NOMO-1 treated with DMSO at 0.1 percent for 48 hours (cell line): Measurements from ENCODE around the gene ME2.
A peak's percentile ranks its signal among the peaks of the same experiment; 100 is the strongest.
"Not testable (repeated sequence)": the region's sequence is repeated elsewhere in the genome, so short reads cannot be mapped to it uniquely, and the experiment has no call there.

Experiments
- DNase-seq: peaks from one replicate; lab custom pipeline; 2025; ENCODE audit not compliant: unreplicated experiment; lab: John Stamatoyannopoulos, UW

Gene ME2

DNA sequence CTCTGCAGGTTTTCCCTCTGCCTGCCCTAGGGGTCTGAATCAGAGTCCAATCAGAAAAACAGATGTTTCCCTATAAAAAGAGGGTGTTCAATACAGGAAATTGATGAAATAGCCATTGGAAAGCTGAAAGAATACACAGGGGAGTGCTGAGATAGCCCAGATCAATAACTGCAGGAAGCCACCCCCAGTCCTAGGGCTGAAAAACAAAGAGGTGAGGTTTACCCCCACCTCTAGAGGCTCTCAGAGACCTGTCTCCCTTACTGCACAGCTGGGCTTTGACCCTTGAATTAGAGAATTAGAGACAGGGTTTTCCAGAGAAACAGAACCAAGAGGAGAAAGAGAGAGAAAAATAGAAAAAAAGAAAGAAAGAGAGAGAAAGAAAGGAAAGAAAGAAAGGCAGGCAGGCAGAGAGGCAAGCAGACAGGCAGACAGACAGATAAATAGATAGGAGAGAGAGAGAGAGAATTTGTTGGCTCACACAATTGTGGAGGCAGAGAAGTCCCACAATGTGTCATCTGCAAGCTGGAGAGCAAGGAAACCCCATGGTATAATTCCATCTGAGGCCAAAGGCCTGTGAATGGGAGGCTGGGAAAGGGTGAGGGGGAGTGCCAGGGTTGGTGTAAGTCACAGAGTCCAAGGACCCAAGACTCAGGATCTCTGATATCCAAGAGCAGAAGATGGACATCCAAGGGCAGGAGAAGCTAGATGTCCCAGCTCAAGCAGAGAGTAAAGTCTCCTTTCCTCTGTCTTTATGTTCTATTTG is 18.9 kb upstream of the ME2 start:
- no peak for DNase-seq

DNA sequence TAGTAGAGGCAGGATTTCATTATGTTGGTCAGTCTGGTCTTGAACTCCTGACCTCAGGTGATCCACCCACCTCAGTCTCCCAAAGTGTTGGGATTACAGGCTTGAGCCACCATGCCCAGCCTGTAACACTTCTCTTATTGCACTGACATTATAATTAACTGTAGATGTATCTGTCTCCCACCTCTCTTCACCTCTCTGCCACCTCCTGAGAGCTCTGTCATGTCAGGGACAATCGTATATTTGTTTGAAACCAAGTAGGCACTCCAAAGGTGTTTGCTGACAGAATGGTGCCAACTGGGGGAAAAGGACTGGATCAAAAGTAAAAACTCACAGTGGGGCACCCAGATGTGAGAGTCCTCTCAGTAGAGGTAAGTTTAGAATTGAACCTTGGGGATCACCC is 17.3 kb upstream of the ME2 start:
- DNase-seq, result no peak

DNA sequence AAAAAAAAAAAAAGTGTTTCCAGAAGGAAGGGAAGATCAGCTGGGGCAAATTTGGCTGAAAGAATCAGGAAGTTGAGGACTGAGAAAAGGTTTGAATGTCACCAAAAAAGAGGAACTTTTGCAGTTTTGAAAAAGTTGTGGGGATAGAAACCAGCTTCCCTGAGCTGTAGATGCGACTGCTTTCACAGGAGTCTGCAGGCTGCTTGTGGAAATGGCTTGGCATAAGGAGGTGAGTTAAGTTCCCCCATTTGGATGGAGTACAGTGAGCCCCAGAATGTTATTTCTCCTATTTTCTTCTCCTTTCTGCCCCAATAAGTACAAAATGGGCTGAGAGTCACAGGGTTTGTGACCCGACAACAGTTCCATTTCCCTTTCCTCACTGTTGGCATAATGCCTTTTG is 16.5 kb upstream of the ME2 start:
- peak; percentile 73 for DNase-seq

DNA sequence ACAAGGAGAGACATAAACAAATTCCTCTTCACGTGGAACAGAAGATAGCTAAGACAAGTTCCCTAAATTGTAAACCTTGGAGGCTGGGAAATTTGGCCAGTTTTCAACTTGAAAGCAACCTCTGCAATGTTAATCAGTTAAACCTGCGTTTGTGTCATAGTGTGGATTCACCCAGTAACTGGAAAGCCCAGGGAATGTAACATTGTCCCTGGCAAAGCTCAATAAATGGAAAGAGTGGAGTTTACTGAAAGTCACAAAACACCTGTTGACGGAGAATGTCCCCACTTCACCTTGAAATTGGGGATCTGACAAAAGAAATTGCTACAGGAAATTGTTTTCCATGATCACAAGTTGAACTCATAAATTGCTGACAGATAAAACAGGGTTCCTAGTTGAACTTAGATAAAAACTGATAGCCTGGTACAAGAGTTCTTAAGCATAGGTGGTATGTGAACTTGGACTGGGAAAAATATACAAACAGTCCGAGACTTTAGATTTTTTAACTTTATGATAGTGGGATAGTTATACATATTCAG is 15.0 kb upstream of the ME2 start:
- no peak for DNase-seq

DNA sequence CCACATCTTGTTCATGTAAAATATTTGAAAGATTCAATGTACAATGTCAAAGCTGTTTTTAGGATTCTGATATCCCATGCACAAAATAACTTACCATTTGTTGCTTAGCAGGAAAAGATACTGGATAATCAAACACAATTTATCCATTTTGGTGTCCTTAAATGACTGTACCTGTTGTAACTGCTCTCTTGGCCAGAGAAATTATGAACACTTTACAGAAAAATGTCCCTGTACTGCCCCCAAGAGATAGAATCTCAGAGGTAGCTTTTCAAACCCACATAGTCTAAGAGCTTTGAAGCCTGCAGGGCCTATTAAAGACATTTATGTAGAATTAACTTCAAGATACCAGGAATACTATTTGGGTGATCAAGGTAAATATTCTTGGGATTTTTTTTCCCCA is 12.2 kb upstream of the ME2 start:
- no peak for DNase-seq

DNA sequence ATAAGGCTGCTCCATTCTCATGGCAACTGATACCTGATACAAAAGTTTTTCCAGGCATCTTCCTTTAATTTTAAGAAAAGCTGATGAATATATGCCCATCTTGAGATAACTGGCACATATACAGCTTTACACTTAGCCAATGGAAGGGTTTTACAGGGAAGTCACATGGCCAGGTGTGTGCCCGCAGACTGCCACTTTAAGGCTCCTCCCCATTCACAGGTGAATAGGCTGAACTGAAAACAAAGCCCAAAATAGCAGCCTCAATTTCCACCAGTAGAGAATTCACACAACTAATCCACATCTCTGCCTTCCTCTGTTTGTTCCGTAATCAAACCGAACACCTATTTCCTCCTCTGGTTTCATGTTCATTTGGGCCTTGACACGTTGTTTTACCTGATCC is 9.8 kb upstream of the ME2 start:
- DNase-seq, result no peak

DNA sequence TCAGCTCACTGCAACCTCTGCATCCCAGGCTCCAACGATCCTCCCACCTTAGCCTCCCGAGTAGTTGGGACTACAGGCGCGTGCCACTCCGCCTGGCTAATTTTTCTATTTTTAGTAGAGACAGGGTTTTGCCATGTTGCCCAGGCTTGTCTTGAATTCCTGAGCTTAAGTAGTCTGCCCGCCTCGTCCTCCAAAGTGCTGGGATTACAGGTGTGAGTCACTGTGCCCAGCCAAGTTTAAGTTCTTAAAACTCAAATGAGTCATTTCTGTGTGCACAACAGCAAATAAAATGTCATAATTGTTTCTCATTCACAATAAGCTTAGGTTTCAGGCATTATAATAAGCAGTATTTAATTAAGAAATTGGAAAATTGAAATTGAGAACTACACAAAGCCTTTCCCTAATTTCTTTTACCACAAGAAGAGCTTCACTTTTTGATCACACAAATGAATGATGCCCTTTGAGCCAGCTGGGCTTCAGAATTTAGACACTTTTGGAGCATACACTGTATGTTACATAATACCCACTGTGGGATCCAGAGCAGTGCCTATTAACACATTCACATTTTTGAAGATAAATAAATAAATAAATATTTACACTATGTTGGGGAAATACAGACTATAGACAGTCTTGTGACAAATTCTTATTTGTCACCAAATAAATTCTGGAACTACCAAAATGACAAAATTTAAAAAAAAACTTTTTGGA is 8.6 kb upstream of the ME2 start:
- no peak for DNase-seq

DNA sequence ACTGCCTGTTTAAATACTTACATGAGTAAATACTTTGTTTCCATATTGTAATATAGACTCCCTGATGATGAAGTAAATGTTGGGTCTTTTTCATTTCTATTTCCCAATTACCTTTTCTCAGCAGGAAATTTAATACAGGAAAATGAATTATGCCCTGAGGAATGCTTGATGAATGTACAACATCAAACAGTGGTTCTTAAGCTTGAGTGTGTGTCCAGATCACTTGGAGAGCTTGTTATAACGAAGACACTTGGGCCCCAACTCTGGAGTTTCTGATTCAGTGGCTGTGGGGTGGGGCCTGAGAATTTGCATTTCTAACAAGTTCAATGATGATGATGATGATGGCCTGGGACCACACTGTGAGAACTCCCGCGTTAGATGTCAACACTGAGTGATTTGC is 7.1 kb upstream of the ME2 start:
- DNase-seq, result no peak

DNA sequence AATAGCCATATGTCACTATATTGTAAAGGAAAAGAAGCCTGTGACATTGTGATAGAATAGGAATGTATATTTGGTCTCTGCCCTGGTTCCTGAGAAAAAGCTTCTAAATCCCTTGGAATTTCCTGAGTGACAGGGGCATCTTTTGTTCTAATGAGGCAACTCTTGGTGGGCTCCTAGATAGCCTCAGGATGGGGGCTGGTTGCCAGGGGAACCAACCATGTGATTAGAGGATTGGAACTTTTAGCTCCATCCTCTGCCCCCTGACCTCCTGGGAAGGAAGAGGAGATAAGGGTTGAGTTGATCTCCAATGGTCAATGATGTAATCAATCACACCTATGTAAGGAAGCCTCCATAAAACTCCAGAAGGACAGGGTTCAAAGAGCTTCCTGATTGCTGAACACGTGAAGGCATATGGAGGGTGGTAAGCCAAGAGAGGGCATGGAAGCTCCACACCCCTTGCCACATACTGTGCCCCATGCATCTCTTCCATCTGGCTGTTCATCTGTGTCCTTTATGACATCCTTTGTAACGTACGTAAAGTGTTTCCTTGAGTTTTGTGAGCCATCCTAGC is 2.9 kb upstream of the ME2 start:
- no peak for DNase-seq

DNA sequence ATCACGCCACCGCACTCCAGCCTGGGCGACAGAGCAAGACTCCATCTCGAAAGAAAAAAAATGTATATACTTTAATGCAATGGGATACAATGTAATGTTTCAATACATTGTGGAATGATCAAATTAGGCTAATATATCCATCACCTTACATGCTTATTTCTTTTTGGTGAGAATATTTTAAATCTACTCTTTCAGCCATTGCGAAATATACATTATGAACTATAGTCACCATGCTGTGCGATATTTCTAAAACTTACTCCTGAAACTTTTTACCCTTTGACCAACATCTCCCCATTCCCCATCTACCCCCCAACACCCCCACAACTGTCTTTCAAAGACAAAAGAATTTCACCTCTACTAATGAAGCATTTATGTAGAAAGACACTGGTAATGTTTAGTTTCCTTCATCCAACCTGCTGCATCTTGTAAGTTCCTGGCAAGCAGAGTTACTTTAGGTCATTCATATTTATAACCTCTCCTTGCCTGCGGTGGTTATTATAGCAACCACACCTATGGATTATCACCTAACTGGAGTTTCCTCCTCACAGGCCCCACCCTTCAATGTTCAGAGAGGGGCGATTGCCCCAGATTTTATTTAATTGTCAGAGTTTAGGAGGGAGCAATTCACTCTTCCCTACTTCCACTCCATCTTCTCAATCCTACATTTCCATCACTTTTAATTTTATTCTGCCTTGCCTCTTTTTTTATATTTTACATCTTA is 1.2 kb upstream of the ME2 start:
- peak; percentile 9 for DNase-seq

DNA sequence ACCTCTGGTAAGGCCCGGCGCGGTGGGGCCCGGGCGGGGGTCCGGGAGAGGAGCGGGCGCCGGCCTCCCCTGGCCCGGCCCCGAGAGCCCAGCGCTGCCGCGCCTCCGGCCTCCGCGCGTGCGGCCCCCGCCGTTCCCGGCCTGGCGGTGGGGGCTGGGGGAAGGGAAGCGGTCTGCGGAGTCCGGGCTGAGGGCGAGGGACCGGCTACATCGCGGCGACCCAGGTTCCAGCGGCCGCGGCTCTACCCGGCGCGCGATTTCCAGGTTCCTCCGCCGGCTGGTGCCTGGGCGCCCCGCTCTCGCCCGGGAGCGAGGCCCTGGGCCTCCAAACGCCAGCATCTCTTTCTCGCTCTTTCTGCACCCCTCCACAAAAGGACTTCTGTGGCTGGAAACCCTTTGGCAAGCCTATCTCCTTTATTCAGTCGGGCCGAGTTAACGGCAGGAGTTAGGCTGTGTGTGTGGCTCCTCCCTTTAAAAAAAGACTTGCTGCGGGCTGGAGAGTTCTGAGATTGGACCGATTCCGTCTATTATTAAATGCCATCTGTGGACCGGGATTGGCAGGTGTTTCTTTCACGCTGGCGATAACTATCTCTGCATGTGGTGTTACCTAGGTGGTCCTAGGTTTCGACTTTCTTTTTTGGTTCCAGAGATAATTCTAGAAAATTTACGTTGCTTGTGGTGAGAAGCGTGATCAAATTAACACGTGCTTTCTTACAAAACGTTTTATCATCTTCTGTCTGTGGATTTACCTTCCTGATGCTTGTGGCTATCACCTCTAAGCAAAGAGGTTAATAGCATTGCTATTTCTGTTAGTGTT is 592 bp downstream of the ME2 start:
- peak; percentile 24 for DNase-seq

DNA sequence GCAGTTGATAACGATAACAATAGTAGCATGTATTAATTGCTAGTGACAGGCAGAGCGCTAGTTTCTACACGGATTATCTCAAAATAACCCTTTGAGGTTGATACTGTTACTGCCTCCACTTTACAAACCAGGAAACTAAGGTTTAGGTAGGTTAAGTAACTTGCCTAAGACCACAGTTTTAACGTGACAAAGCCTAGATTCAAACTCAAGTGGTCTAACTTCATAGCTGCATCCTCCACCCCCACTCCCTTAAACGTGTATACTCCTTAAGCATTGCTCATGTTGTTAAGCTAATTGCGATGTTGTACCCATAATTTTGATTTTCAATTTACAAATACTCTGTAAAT is 1.2 kb downstream of the ME2 start:
- DNase-seq, result peak; percentile 31

DNA sequence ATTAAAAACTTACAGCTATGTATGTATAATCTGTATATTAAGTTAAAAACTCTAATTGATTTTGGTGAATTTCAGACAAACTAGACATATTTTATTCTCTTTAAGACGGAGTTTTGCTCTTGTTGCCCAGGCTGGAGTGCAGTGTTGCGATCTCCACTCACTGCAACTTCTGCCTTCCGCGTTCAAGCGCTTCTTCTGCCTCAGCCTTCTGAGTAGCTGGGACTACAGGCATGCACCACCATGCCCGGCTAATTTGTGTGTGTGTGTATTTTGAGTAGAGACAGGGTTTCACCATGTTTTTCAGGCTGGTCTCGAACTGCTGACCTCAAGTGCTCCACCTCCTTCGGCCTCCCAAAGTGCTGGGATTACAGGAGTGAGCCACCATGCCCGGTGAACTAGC is 2.0 kb downstream of the ME2 start:
- DNase-seq, result not testable (repeated sequence)

DNA sequence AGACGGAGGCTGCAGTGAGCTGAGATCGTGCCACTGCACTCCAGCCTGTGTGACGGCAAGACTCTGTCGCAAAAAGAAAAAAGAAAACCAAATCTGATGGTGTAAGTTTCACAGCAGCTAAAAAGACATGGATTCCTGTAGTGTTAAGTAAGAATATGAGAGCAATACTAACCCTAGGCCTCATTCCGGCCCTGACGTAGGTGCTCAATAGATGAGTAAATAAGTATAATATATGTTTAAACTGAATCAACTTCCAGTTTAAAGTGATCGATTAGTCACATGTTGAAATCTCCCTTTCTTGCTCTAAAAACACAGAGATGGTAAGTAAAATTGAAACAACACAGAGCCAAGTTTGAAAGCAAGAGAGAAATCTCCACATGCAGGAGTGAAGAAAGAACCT is 8.0 kb downstream of the ME2 start:
- no peak for DNase-seq

DNA sequence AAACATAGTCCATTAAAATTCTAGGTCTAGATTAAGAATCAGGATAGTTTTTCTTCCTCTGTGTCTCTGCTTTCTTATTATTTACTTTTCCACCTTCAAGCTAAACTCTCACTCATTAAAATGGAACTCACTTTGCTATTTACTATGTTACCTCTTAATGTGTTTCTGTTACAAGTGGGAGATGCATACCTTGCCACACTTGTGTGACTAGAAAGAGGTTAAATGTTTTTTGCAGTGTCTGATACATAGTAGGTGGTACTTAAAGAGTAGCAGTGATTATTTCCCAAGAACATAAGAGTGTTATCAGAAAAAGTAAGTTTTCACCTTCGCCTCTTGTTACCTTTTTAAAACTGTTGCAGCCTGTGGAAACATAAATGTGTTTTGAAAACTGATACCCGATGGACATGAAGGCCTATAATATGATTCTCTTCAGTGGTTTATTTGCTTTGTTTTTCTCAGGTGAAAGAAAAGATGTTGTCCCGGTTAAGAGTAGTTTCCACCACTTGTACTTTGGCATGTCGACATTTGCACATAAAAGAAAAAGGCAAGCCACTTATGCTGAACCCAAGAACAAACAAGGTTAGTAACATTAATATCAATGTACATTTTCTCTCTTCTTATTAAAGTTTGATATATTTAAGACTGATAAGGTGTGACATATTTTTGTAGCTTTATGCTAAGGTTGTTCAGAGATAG is 16.6 kb downstream of the ME2 start:
- no peak for DNase-seq

DNA sequence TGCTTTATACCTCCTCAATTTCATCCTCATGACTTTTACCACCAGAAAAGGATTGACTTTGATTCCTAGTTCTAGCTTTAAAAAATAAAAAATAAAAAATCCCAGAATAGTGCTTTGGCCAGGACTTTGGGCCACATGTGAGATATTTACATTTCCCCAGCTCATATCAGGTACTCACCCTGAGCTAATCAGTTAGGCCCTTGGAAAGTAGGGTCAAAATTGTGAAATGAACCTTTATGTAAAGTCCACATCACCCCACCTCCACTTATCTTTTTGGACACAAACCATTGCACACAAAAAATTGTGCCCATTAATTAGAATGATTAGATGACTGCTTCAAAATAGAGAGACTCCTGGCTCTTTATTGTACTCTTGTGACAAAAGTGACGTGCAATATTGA is 17.2 kb downstream of the ME2 start:
- no peak for DNase-seq

DNA sequence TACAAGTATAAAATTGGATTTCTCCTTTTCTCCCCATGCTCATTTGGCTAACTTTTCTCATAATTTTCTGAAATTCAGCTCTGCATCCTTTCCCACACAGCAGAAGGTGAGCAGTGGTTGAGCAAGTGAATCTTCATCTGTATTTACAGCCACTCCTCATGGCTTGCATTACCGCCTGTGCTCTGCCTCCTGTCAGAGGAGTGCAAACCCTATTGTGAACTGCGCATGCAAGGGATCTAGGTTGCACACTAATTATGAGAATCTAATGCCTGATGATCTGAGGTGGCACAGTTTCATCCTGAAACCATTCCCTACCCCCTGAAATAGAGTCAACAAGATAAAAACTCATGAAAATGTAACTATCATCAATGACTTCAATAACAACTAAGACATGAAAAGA is 20.0 kb downstream of the ME2 start:
- DNase-seq, result no peak

DNA sequence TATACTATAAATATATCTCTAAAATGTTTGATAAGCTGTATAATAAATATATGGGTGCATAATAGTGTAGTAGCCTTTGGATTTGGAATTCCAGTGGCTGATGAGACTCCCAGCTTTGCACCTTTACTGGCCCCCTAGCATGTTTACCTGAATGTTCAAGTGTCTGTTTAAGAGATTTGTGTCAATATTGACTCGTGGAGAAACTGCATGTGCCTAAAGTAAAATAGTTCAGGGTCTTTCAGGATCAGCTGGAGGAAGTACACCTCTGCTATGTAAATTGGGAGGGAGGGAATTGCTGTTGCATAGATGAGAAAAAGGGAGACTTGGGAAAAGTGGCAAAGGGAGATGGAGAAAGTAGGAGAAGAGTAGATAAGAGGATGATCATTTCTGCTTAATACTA is 23.9 kb downstream of the ME2 start:
- DNase-seq, result no peak

DNA sequence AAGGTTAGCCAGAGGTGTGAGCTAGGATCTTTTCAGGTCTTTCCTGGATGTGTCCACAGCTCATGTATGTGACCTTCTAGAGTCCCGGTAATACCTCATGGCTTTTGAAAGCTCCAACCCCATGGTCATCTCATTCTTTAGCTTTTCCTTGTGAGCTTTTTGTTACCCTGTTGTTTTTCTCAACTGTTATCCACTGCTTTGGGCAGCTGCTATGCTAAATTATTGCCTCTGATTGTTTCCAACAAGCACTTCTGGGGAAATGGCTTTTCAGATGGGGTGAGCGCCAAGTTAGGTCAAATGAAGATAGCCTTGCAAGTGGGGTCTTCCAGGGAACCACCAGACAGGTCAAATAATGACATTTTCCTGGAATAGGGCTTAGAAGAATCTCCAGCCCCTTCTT is 27.9 kb downstream of the ME2 start:
- DNase-seq, result no peak

DNA sequence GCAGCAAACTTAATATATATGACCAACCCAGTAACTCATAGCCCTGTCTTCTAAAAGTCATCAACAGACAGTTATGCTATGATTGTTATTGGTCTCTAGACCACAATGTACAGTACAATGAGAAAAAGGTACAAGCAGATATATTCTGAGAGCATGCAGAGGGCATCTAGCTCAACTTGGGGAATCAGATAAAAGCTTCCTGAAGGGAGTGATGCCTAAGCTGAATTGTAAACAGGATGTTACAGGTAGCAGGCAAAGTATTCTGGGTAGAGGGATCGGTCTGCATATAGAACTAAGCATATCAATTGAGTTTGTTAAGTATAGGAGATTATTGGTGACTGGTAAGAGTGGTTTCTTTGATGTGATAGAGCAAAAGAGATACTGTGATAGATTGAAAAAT is 30.3 kb downstream of the ME2 start:
- no peak for DNase-seq
